ENCODE measurements around the gene DUSP3.

DUSP3 gene

DNA sequence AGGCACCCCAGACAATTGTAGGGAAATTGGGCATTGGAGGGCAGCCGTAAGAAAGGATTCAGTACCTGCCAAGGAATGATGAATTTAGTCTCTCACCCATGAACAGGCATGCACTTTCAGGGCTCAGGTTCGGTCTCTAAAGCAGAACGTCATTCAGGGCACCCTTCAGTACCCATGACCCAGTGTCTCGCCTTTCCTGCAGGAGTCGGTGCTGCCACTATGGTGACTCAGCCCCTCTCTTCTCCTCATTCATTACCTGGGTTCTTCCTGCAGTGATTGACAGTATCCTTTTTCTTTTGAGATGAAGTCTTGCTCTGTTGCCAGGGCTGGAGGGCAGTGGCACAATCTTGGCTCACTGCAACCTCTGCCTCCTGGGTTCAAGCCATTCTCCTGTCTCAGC is 28.6 kb downstream of the DUSP3 start:
- H3K9me3 Mint-ChIP-seq: no peaks in the 10 kb centered on the region
- no peak for DNase-seq
- no peak overlapping the region for H3K4me3 Mint-ChIP-seq
- peaks cover 61% of the 10 kb centered on the region for H3K27me3 Mint-ChIP-seq
- H3K36me3 Mint-ChIP-seq (ENCODE audit: low read depth): no peaks in the 10 kb centered on the region
- H3K4me1 Mint-ChIP-seq (ENCODE audit: low read depth): no peaks in the 10 kb centered on the region
- no peak overlapping the region for H3K27ac Mint-ChIP-seq

DNA sequence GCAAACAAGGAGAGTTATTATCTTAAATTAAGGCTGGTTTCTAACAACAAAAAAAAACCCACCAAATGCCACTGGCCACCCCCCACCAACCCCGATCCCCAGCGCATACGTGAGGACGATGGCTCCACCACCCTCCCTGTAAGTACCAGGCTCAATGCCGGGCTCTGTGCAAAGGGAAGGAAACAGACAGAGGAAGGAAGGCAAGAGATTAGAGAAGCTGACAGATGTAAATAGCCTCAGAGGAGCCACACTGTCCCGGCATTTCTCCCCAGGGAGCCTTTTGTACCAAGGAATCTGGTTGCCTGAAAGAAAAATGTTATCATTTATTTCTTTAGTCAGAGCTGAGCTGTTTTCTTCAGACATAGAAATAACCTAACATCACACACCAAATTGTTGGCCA is 33.2 kb downstream of the DUSP3 start:
- Mint-ChIP-seq H3K9me3 (no peaks in the 10 kb centered on the region), H3K27ac (no peak overlapping the region), H3K4me3 (no peak overlapping the region), H3K36me3 (ENCODE audit: low read depth) (no peaks in the 10 kb centered on the region), H3K4me1 (ENCODE audit: low read depth) (no peaks in the 10 kb centered on the region), H3K27me3 (peaks cover 61% of the 10 kb centered on the region)
- DNase-seq: no peak

DNA sequence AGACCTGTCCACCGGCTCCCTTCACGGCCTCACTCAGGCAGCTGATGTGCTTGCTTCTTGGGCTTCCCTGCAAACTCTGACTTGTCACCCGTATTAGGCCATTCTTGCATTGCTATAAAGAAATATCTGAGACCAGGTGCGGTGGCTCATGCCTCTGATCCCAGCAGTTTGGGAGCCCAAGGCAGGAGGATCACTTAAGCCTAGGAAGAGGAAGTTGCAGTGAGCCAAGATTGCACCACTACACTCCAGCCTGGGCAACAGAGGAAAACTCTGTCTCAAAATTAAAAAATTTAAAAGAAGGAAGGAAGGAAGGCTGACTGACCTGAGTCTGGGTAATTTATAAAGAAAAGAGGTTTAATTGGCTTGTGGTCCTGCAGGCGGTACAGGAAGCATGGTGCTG is 37.1 kb downstream of the DUSP3 start:
- Mint-ChIP-seq H3K4me1 (ENCODE audit: low read depth) (no peaks in the 10 kb centered on the region), H3K9me3 (no peaks in the 10 kb centered on the region), H3K4me3 (no peak overlapping the region), H3K36me3 (ENCODE audit: low read depth) (no peaks in the 10 kb centered on the region), H3K27ac (no peak overlapping the region), H3K27me3 (peaks cover 48% of the 10 kb centered on the region)
- DNase-seq: no peak

DNA sequence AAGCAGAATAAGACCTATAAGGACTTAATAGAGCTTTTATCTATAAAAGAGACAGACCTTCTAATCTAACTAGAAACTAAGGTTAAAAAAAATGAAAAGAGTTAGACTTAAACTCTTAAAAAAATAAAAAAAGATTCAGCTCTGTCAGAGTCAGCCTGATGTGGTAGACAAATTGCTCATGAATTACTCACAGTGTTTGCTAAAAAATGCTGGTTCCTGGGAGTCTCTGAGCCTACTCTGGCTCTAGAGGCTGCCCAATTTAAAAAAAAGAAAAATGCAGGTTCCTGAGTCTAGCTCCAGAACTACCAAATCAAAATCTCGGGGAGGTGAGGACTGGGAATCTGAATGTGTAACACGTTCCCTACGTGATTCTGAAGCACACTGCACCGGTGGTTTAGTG is 38.2 kb downstream of the DUSP3 start:
- no peaks in the 10 kb centered on the region for H3K4me1 Mint-ChIP-seq (ENCODE audit: low read depth)
- H3K36me3 Mint-ChIP-seq (ENCODE audit: low read depth): no peaks in the 10 kb centered on the region
- DNase-seq: no peak
- peaks cover 39% of the 10 kb centered on the region for H3K27me3 Mint-ChIP-seq
- H3K9me3 Mint-ChIP-seq: no peaks in the 10 kb centered on the region
- H3K27ac Mint-ChIP-seq: no peak overlapping the region
- H3K4me3 Mint-ChIP-seq: no peak overlapping the region

DNA sequence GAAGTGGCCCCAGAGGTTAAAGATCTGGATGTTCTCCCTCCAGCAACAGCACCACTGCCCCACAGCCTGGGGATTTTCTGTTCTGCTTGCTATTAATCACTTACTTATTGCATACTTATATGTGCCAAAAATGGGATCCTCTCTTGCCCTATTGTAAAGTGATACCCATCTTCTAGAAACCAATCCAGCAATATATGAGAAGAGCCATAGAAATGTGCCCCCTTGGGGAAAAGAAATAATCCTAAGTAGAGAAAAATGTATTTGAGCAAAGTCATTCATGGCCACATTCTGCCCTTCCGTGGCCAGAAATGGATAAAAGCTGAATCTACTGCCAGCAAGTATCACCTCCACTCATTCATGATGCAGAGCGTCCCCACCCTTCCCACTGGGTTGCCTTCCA is 41.1 kb downstream of the DUSP3 start:
- no peaks in the 10 kb centered on the region for H3K4me1 Mint-ChIP-seq (ENCODE audit: low read depth)
- H3K27ac Mint-ChIP-seq: no peak overlapping the region
- peaks cover 15% of the 10 kb centered on the region for H3K27me3 Mint-ChIP-seq
- H3K36me3 Mint-ChIP-seq (ENCODE audit: low read depth): no peaks in the 10 kb centered on the region
- no peak for DNase-seq
- no peak overlapping the region for H3K4me3 Mint-ChIP-seq
- H3K9me3 Mint-ChIP-seq: peaks cover 2% of the 10 kb centered on the region

DNA sequence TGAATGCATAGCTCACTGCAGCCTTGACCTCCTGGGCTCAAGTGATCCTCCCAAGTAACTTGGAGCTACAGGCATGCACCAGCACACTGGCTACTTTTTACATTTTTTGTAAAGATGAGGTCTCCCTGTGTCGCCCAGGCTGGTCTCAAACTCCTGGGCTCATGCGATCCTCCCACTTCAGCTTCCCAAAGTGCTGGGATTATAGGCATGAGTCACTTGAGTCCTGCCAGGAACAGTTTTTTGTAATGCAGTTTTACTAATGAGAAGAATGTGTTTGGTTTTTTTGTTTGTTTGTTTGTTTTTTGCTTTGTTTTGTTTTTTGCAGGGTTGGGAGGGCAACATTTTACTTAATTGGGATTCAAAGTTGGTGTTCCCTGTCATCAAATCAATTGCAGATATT is 42.4 kb downstream of the DUSP3 start:
- peaks cover 9% of the 10 kb centered on the region for H3K27me3 Mint-ChIP-seq
- peaks cover 2% of the 10 kb centered on the region for H3K9me3 Mint-ChIP-seq
- DNase-seq: no peak
- no peaks in the 10 kb centered on the region for H3K4me1 Mint-ChIP-seq (ENCODE audit: low read depth)
- no peak overlapping the region for H3K4me3 Mint-ChIP-seq
- H3K27ac Mint-ChIP-seq: no peak overlapping the region
- H3K36me3 Mint-ChIP-seq (ENCODE audit: low read depth): no peaks in the 10 kb centered on the region

DNA sequence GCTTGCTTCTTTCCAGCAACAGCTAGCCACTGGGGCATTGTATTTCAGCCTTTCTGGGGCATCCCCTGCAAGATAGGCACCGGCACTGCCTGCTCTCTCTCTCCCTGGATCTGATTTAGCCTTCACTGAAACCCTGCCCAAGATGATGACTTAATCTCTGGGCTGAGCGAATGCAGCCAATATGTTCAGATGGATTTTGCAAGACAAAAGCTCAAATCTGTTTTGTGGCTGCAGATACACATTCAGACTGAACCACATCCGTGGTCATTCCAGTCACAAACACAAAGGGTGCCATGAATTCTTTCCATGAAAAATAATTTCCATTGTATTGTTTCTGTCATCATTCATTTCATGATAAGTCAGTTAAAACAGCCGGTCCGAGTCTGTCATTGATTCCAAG is 44.4 kb downstream of the DUSP3 start:
- H3K36me3 Mint-ChIP-seq (ENCODE audit: low read depth): no peaks in the 10 kb centered on the region
- peaks cover 2% of the 10 kb centered on the region for H3K9me3 Mint-ChIP-seq
- DNase-seq: no peak
- no peak overlapping the region for H3K4me3 Mint-ChIP-seq
- H3K27me3 Mint-ChIP-seq: peaks cover 5% of the 10 kb centered on the region
- no peaks in the 10 kb centered on the region for H3K4me1 Mint-ChIP-seq (ENCODE audit: low read depth)
- no peak overlapping the region for H3K27ac Mint-ChIP-seq

DNA sequence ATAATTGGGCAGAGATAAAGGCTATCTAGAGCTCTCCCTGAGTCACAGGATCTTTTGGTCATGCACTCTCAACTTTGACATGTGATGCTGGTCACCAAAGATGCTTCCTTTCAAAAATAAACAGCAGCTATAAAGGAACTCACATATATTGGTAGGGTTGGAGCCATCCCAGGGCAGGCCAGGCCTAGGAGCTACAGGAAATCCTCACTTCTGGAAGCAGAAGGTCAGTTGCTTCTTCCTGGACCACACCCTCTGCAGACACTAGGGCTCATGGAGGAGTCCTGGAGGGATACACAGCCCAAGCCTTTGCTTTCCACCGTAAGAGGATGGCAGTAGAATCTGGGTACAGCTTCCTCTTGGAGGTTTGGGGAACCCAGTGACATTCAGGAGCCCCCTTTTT is 44.8 kb downstream of the DUSP3 start:
- no peaks in the 10 kb centered on the region for H3K4me1 Mint-ChIP-seq (ENCODE audit: low read depth)
- no peak overlapping the region for H3K4me3 Mint-ChIP-seq
- H3K9me3 Mint-ChIP-seq: peaks cover 2% of the 10 kb centered on the region
- peaks cover 5% of the 10 kb centered on the region for H3K27me3 Mint-ChIP-seq
- H3K36me3 Mint-ChIP-seq (ENCODE audit: low read depth): no peaks in the 10 kb centered on the region
- H3K27ac Mint-ChIP-seq: no peak overlapping the region
- DNase-seq: no peak

DNA sequence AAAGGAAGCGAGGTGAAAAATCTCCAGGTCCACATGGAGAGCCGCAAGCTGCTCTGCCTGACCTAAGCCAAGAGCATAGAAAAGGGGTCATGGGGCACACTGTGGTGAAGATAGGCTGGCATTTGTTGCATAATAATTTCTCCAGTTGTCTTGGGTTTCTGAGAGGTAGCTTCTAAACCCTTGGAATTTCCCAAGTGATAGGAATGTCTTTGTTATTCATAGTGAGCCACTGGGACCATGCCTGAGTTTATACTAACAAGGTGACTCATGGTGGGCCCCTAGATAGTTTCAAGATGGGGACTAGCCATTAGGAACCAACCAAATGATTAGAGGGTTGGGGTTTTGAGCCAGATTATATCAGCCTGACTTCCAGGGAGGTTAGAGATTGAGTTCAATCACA is 45.8 kb downstream of the DUSP3 start:
- peaks cover 2% of the 10 kb centered on the region for H3K9me3 Mint-ChIP-seq
- no peak for DNase-seq

DNA sequence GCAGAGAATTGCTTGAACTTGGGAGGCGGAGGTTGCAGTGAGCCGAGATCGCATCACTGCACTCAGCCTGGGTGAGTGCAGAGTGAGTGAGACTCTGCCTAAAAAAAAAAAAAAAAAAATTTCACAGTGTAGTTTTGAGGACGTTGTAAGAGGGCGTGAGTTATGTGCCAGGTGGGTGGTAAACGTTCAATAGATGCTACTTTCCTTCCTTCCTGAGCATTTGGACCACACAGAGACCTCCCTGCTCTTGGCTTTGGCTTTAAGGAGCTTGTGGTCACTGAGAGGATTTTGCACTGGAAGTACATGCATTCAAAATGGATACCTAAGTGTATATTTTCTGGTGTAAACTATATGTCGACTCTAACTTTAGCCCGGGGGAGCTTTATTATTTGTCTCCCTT is 50.7 kb downstream of the DUSP3 start:
- no peak for DNase-seq
- H3K4me3 Mint-ChIP-seq: no peak overlapping the region
- H3K4me1 Mint-ChIP-seq (ENCODE audit: low read depth): no peaks in the 10 kb centered on the region
- no peaks in the 10 kb centered on the region for H3K36me3 Mint-ChIP-seq (ENCODE audit: low read depth)
- no peaks in the 10 kb centered on the region for H3K9me3 Mint-ChIP-seq
- no peak overlapping the region for H3K27ac Mint-ChIP-seq
- H3K27me3 Mint-ChIP-seq: no peaks in the 10 kb centered on the region

More for the DNA sequence above, 45.8 kb downstream of the DUSP3 start:
- peaks cover 5% of the 10 kb centered on the region for H3K27me3 Mint-ChIP-seq
- H3K27ac Mint-ChIP-seq: no peak overlapping the region
- H3K36me3 Mint-ChIP-seq (ENCODE audit: low read depth): no peaks in the 10 kb centered on the region
- no peak overlapping the region for H3K4me3 Mint-ChIP-seq
- no peaks in the 10 kb centered on the region for H3K4me1 Mint-ChIP-seq (ENCODE audit: low read depth)

DNA sequence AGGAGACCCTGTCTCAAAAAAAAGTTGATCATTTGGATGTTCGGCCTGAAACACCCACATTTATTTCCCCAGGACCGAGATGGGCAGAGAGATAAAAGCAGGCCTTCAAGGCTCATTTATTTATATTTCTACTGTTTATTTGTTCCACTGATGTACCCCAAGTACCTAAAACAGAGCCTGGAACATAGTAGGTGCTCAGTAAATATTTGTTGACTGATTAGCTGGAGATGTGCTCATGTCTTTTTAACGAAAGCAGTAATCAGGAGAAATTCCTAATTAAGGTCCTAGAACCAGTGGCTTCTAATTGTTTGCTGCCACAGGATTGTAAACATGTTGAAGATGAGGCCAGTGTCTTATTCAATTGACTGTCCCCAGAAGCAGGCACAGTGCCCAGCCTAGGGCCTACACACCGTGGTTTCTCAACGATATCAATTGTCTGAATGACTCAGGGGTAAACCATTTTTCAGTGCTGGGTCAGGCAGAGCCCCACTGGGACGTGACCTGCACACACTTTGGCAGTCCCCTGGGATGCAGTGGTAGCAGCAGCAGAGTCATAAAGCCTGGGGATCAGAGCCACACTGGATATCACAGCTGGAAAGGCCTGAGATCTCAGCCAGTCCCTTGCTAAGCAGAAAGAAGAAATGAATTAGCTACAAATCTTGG is 54.9 kb downstream of the DUSP3 start:
- Mint-ChIP-seq H3K4me1 (ENCODE audit: low read depth) (peaks cover 18% of the 10 kb centered on the region), H3K27me3 (no peaks in the 10 kb centered on the region), H3K4me3 (no peak overlapping the region), H3K27ac (no peak overlapping the region), H3K36me3 (ENCODE audit: low read depth) (no peaks in the 10 kb centered on the region), H3K9me3 (no peaks in the 10 kb centered on the region)
- no peak for DNase-seq

DNA sequence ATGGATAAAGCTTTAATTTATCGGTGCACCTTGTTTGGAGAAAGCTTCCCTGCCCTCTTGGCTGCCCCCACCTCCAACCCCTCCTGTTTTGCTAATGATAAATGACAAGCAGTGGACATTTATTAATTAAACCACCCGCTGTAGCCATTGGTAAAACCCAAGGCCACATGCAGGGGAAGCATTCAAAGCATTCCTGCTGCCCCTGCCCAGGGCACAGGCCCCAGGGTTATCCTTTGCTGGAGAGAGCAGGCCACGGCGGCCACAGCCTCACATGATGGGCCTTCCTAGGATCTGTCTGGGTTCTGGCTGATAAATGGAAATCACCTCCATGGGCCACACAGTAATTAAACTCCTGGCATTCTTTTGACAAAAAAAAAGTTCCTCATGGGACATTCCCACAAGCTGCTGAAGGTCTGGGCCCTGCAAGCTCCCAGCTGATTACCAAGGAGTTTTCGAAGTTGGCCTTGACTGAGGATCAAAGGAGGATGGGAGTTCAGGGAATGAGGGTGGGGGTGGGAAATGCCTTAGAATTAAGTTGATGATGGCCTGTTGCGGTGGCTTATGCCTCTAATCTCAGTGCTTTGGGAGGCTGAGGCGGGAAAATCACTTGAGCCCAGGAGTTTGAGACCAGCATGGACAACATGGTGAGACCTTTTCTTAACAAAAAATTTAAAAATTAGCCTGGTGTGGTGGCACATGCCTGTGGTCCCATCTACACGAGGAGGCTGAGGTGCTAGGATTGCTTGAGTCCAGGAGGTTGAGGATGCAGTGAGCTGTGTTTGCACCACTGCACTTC is 55.7 kb downstream of the DUSP3 start:
- no peak for DNase-seq
- H3K4me1 Mint-ChIP-seq (ENCODE audit: low read depth): peaks cover 18% of the 10 kb centered on the region
- no peaks in the 10 kb centered on the region for H3K9me3 Mint-ChIP-seq
- no peak overlapping the region for H3K27ac Mint-ChIP-seq
- H3K36me3 Mint-ChIP-seq (ENCODE audit: low read depth): no peaks in the 10 kb centered on the region
- H3K4me3 Mint-ChIP-seq: no peak overlapping the region
- H3K27me3 Mint-ChIP-seq: no peaks in the 10 kb centered on the region

DNA sequence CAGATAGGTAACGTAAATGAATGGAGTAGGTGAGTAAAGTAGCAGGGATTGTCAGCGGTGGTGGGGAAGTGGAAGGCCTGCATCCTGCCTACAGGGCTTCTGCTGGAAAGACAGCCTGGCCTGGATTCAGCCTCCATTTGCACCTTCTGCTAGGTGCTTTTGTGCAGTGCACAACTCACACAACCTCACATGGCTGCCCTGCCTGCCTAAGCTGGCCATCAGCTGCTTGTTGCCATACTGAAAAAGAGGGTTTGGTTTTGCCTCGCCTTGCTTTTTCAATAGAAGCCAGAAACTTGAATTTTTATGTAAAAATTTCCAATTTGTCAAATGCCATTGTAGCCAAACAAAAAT is 56.5 kb downstream of the DUSP3 start:
- DNase-seq: no peak
- Mint-ChIP-seq H3K4me3 (no peak overlapping the region), H3K4me1 (ENCODE audit: low read depth) (peaks cover 18% of the 10 kb centered on the region), H3K36me3 (ENCODE audit: low read depth) (no peaks in the 10 kb centered on the region), H3K27me3 (no peaks in the 10 kb centered on the region), H3K27ac (no peak overlapping the region), H3K9me3 (no peaks in the 10 kb centered on the region)

DNA sequence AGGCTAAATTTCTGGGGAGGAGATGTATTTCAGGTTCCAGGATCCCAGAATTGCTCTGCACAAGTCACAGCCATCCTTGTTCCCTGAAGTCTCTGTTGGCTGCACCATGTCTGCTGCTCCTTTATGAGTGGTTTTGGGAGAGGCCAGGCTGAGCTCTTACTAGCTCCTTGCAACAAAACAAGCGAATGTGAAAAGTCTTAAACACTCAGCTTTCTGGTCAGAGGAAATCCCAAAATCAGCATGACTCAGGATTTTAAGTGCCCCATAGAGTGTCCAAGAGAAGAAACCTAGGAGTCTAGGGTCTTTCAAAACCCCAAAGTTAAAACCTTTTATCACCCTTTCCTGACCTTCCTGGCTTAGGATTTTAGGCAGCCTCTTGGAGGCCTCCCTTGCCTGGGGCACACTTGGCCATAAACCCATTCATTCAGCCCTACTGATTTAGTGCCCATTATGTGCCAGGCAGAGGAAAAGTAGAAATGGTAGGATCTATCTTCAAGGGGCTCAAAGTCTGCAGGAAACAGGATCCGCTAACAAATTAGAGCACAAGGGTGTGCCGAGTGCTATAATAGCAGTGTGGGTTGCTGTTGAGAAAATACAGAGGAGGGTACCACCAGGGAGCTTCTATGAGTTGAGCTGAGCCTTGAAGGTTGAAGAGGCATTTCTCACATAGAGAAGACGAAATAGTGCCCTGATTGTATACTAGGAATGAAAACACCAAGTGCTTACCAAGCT is 57.1 kb downstream of the DUSP3 start:
- Mint-ChIP-seq H3K27ac (peak overlapping the region; percentile 86), H3K36me3 (ENCODE audit: low read depth) (no peaks in the 10 kb centered on the region), H3K9me3 (no peaks in the 10 kb centered on the region), H3K4me1 (ENCODE audit: low read depth) (peaks cover 18% of the 10 kb centered on the region), H3K27me3 (no peaks in the 10 kb centered on the region), H3K4me3 (peak overlapping the region; percentile 84)
- no peak for DNase-seq
